ENCODE results near the gene STX11.

The STX11 gene

DNA sequence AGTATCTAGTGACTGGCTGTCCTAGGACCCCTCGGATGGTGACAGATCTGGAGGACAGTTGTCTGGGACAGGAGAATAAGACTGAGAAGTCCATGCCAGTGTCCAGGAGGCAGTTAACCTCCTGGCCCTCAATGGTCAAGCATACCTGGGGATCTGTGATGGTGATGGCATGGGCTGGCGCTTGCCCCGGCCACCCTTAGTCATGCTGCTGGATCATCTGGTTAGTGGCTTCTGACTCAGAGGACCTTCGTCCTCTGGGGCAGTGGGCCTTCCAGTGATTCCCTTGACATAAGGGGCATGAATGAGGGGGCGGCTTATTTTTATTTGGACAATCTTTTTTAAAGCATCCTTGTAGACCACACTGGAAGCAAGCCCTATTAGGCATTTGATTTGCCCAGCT is 30.9 kb upstream of the STX11 start:
- Histone ChIP-seq H3K27me3 (ENCODE audit: control insufficient read depth in 1 of 2, insufficient read depth in 1 of 2, low read length in 2 of 2) (no peaks in the 10 kb centered on the region), H2BK120ac (ENCODE audit: low read depth, low read length) (no peak overlapping the region), H2BK12ac (ENCODE audit: low read length in 2 of 2) (no peak overlapping the region), H4K8ac (ENCODE audit: low read length) (no peak overlapping the region), H2AK5ac (ENCODE audit: low read length, severe bottlenecking) (no peak overlapping the region), H2BK5ac (ENCODE audit: low read depth, low read length, poor library complexity, severe bottlenecking) (no peak overlapping the region), H3K23ac (ENCODE audit: low read length in 2 of 2) (no peak overlapping the region), H2BK15ac (ENCODE audit: low read depth, poor library complexity, severe bottlenecking) (no peak overlapping the region), H2AFZ (ENCODE audit: low read depth, low read length) (no peak overlapping the region), H3K4me3 (ENCODE audit: insufficient read depth in 1 of 2, low read depth in 1 of 2, low read length in 2 of 2) (no peak overlapping the region), H3K9ac (ENCODE audit: low read length) (no peak overlapping the region), H3K14ac (ENCODE audit: low read length in 2 of 2) (no peak overlapping the region), H3K4ac (ENCODE audit: low read depth in 1 of 2, low read length in 2 of 2) (no peak overlapping the region), H3K9me3 (ENCODE audit: control insufficient read depth, low read length) (no peaks in the 10 kb centered on the region), H3K27ac (ENCODE audit: low read length, poor library complexity, severe bottlenecking) (no peak overlapping the region), H4K91ac (ENCODE audit: low read length) (no peak overlapping the region), H3K36me3 (ENCODE audit: control insufficient read depth in 1 of 2, insufficient read depth in 2 of 2, low read depth in 1 of 2, low read length in 2 of 2) (no peaks in the 10 kb centered on the region), H3K18ac (ENCODE audit: low read depth in 1 of 2, low read length in 2 of 2) (no peak overlapping the region), H3K4me2 (ENCODE audit: low read length, poor library complexity, severe bottlenecking) (no peak overlapping the region), H3K4me1 (ENCODE audit: control insufficient read depth, insufficient read depth, low read depth, low read length) (peaks cover 1% of the 10 kb centered on the region), H3K79me1 (replicated peaks; ENCODE audit: low read length, poor library complexity, severe bottlenecking) (no peaks in the 10 kb centered on the region)
- DNase-seq, result no peak
- 97% methylated on average over 5 of the region's 5 CpGs for WGBS

GRCh38 chr6:144122861-144123260 is 27.5 kb upstream of the STX11 start:
- no peak overlapping the region for H2BK5ac ChIP-seq (ENCODE audit: low read depth, low read length, poor library complexity, severe bottlenecking)
- no peak overlapping the region for H3K23ac ChIP-seq (ENCODE audit: low read length in 2 of 2)
- H2BK15ac ChIP-seq (ENCODE audit: low read depth, poor library complexity, severe bottlenecking), result no peak overlapping the region
- no peak overlapping the region for H2AFZ ChIP-seq (ENCODE audit: low read depth, low read length)
- no peaks in the 10 kb centered on the region for H3K36me3 ChIP-seq (ENCODE audit: control insufficient read depth in 1 of 2, insufficient read depth in 2 of 2, low read depth in 1 of 2, low read length in 2 of 2)
- no peak overlapping the region for H4K91ac ChIP-seq (ENCODE audit: low read length)
- H2BK120ac ChIP-seq (ENCODE audit: low read depth, low read length), result no peak overlapping the region
- no peak overlapping the region for H3K27ac ChIP-seq (ENCODE audit: low read length, poor library complexity, severe bottlenecking)
- H3K79me1 ChIP-seq (replicated peaks; ENCODE audit: low read length, poor library complexity, severe bottlenecking), result no peaks in the 10 kb centered on the region
- H3K9me3 ChIP-seq (ENCODE audit: control insufficient read depth, low read length), result no peaks in the 10 kb centered on the region
- H3K4ac ChIP-seq (ENCODE audit: low read depth in 1 of 2, low read length in 2 of 2), result no peak overlapping the region
- no peak overlapping the region for H3K9ac ChIP-seq (ENCODE audit: low read length)
- no peak overlapping the region for H4K8ac ChIP-seq (ENCODE audit: low read length)
- H3K27me3 ChIP-seq (ENCODE audit: control insufficient read depth in 1 of 2, insufficient read depth in 1 of 2, low read length in 2 of 2), result no peaks in the 10 kb centered on the region
- H3K14ac ChIP-seq (ENCODE audit: low read length in 2 of 2), result no peak overlapping the region
- peaks cover 1% of the 10 kb centered on the region for H3K4me1 ChIP-seq (ENCODE audit: control insufficient read depth, insufficient read depth, low read depth, low read length)
- no peak overlapping the region for H2BK12ac ChIP-seq (ENCODE audit: low read length in 2 of 2)
- no peak overlapping the region for H3K4me2 ChIP-seq (ENCODE audit: low read length, poor library complexity, severe bottlenecking)
- no peak overlapping the region for H2AK5ac ChIP-seq (ENCODE audit: low read length, severe bottlenecking)
- no peak overlapping the region for H3K18ac ChIP-seq (ENCODE audit: low read depth in 1 of 2, low read length in 2 of 2)
- no peak overlapping the region for H3K4me3 ChIP-seq (ENCODE audit: insufficient read depth in 1 of 2, low read depth in 1 of 2, low read length in 2 of 2)
- no peak for DNase-seq

GRCh38 chr6:144123421-144123820 is 26.9 kb upstream of the STX11 start:
- Histone ChIP-seq H2BK12ac (ENCODE audit: low read length in 2 of 2) (no peak overlapping the region), H2BK120ac (ENCODE audit: low read depth, low read length) (no peak overlapping the region), H3K9ac (ENCODE audit: low read length) (no peak overlapping the region), H2BK15ac (ENCODE audit: low read depth, poor library complexity, severe bottlenecking) (no peak overlapping the region), H4K91ac (ENCODE audit: low read length) (no peak overlapping the region), H3K4me3 (ENCODE audit: insufficient read depth in 1 of 2, low read depth in 1 of 2, low read length in 2 of 2) (no peak overlapping the region), H3K14ac (ENCODE audit: low read length in 2 of 2) (no peak overlapping the region), H2AFZ (ENCODE audit: low read depth, low read length) (no peak overlapping the region), H3K4ac (ENCODE audit: low read depth in 1 of 2, low read length in 2 of 2) (no peak overlapping the region), H3K4me2 (ENCODE audit: low read length, poor library complexity, severe bottlenecking) (no peak overlapping the region), H4K8ac (ENCODE audit: low read length) (no peak overlapping the region), H3K23ac (ENCODE audit: low read length in 2 of 2) (no peak overlapping the region), H3K36me3 (ENCODE audit: control insufficient read depth in 1 of 2, insufficient read depth in 2 of 2, low read depth in 1 of 2, low read length in 2 of 2) (no peaks in the 10 kb centered on the region), H3K27me3 (ENCODE audit: control insufficient read depth in 1 of 2, insufficient read depth in 1 of 2, low read length in 2 of 2) (no peaks in the 10 kb centered on the region), H3K18ac (ENCODE audit: low read depth in 1 of 2, low read length in 2 of 2) (no peak overlapping the region), H3K79me1 (replicated peaks; ENCODE audit: low read length, poor library complexity, severe bottlenecking) (no peaks in the 10 kb centered on the region), H3K9me3 (ENCODE audit: control insufficient read depth, low read length) (no peaks in the 10 kb centered on the region), H2BK5ac (ENCODE audit: low read depth, low read length, poor library complexity, severe bottlenecking) (no peak overlapping the region), H3K27ac (ENCODE audit: low read length, poor library complexity, severe bottlenecking) (no peak overlapping the region), H2AK5ac (ENCODE audit: low read length, severe bottlenecking) (no peak overlapping the region), H3K4me1 (ENCODE audit: control insufficient read depth, insufficient read depth, low read depth, low read length) (peaks cover 1% of the 10 kb centered on the region)
- WGBS, result 41% methylated on average over 2 of the region's 2 CpGs
- no peak for DNase-seq

- Histone ChIP-seq H3K14ac (ENCODE audit: low read length in 2 of 2) (no peak overlapping the region), H3K36me3 (ENCODE audit: control insufficient read depth in 1 of 2, insufficient read depth in 2 of 2, low read depth in 1 of 2, low read length in 2 of 2) (no peaks in the 10 kb centered on the region), H3K4me1 (ENCODE audit: control insufficient read depth, insufficient read depth, low read depth, low read length) (peaks cover 1% of the 10 kb centered on the region), H2BK15ac (ENCODE audit: low read depth, poor library complexity, severe bottlenecking) (no peak overlapping the region), H2BK12ac (ENCODE audit: low read length in 2 of 2) (no peak overlapping the region), H4K8ac (ENCODE audit: low read length) (no peak overlapping the region), H3K9me3 (ENCODE audit: control insufficient read depth, low read length) (no peaks in the 10 kb centered on the region), H2AFZ (ENCODE audit: low read depth, low read length) (no peak overlapping the region), H4K91ac (ENCODE audit: low read length) (no peak overlapping the region), H2BK5ac (ENCODE audit: low read depth, low read length, poor library complexity, severe bottlenecking) (no peak overlapping the region), H3K27me3 (ENCODE audit: control insufficient read depth in 1 of 2, insufficient read depth in 1 of 2, low read length in 2 of 2) (no peaks in the 10 kb centered on the region), H3K9ac (ENCODE audit: low read length) (no peak overlapping the region), H3K4me2 (ENCODE audit: low read length, poor library complexity, severe bottlenecking) (no peak overlapping the region), H3K23ac (ENCODE audit: low read length in 2 of 2) (no peak overlapping the region), H2BK120ac (ENCODE audit: low read depth, low read length) (no peak overlapping the region), H3K27ac (ENCODE audit: low read length, poor library complexity, severe bottlenecking) (no peak overlapping the region), H3K4me3 (ENCODE audit: insufficient read depth in 1 of 2, low read depth in 1 of 2, low read length in 2 of 2) (no peak overlapping the region), H3K4ac (ENCODE audit: low read depth in 1 of 2, low read length in 2 of 2) (no peak overlapping the region), H3K18ac (ENCODE audit: low read depth in 1 of 2, low read length in 2 of 2) (no peak overlapping the region), H3K79me1 (replicated peaks; ENCODE audit: low read length, poor library complexity, severe bottlenecking) (no peaks in the 10 kb centered on the region), H2AK5ac (ENCODE audit: low read length, severe bottlenecking) (no peak overlapping the region)
- WGBS, result 100% methylated on average over 1 of the region's 2 CpGs
- no peak for DNase-seq
These were observed 26.5 kb upstream of the STX11 start for GRCh38 chr6:144123836-144124235.

All from mesenchymal stem cell (in vitro differentiated cells and primary cell).